CD14-positive monocyte (primary cell): ENCODE data around the gene NPTX1. TPM values are rescaled to one million over a fixed set of nuclear protein-coding genes. Genes with fewer than 3 reads are reported as not detected.

Experiments
- DNase-seq, 3 donors: peaks; one replicate each; pipeline ENCODE4 v3.0.0-alpha.2; 2011 to 2022
- H2AFZ ChIP-seq: 2 replicates; pipeline ENCODE4 v1.6.0; 2012; ENCODE audit warnings: mild to moderate bottlenecking, low read depth, low read length, inconsistent platforms; ENCODE audit not compliant: insufficient read depth, poor library complexity, severe bottlenecking
- H3K27ac ChIP-seq, 2 donors: 1 replicate in 1 of 2; 2 replicates in 1 of 2; pipeline ENCODE4 v1.5.1; 2012 to 2013; ENCODE audit warnings: low read length in 2 of 2, control low read depth in 1 of 2, inconsistent platforms in 1 of 2, low read depth in 1 of 2, mild to moderate bottlenecking in 1 of 2
- H3K27me3 ChIP-seq, 2 donors: one replicate each; pipeline versions ENCODE4 v1.6.0 to v1.6.1; 2011 to 2013; ENCODE audit warnings: low read length in 2 of 2; ENCODE audit not compliant: control insufficient read depth in 2 of 2, insufficient read depth in 2 of 2
- H3K36me3 ChIP-seq, 2 donors: replicated peaks in 1 of 2; 1 replicate in 1 of 2; 2 replicates in 1 of 2; pipeline versions ENCODE4 v1.5.1 to v1.6.1; 2012 to 2013; ENCODE audit warnings: low read length in 2 of 2, control low read depth in 1 of 2, inconsistent platforms in 1 of 2, mild to moderate bottlenecking in 1 of 2; ENCODE audit not compliant: insufficient read depth in 2 of 2, control insufficient read depth in 1 of 2
- H3K4me1 ChIP-seq, 2 donors: 1 replicate in 1 of 2; 2 replicates in 1 of 2; pipeline versions ENCODE4 v1.5.1 to v1.6.1; 2012 to 2013; ENCODE audit warnings: low read length in 2 of 2, control low read depth in 1 of 2, inconsistent platforms in 1 of 2, mild to moderate bottlenecking in 1 of 2, moderate library complexity in 1 of 2; ENCODE audit not compliant: insufficient read depth in 2 of 2, control insufficient read depth in 1 of 2
- H3K4me2 ChIP-seq: replicated peaks from 2 replicates; pipeline ENCODE3; 2012; ENCODE audit warnings: low read length, moderate library complexity, mild to moderate bottlenecking; ENCODE audit not compliant: poor library complexity, severe bottlenecking; ENCODE audit errors: extremely low read depth
- H3K4me3 ChIP-seq, 3 experiments: fragments of 200-600 bp in 1 of 3; sonication (generic) in 1 of 3; replicated peaks in 1 of 3; 1 replicate in 2 of 3; 2 replicates in 1 of 3; pipeline ENCODE4 v1.5.1; 2011 to 2013; ENCODE audit warnings: low read length in 3 of 3, mild to moderate bottlenecking in 3 of 3, control low read depth in 2 of 3, low read depth in 2 of 3, inconsistent platforms in 1 of 3, moderate library complexity in 1 of 3
- H3K79me2 ChIP-seq: 2 replicates; pipeline ENCODE4 v1.6.0; 2012; ENCODE audit warnings: mild to moderate bottlenecking, control low read depth, inconsistent platforms, low read length, moderate library complexity; ENCODE audit not compliant: insufficient read depth
- H3K9ac ChIP-seq: 2 replicates; pipeline ENCODE4 v1.6.0; 2017; ENCODE audit warnings: low read length, mild to moderate bottlenecking; ENCODE audit not compliant: insufficient read depth, poor library complexity, severe bottlenecking
- H3K9me3 ChIP-seq, 2 donors: replicated peaks in 1 of 2; 1 replicate in 1 of 2; 2 replicates in 1 of 2; pipeline versions ENCODE4 v1.5.1 to v1.6.1; 2012 to 2013; ENCODE audit warnings: low read length in 2 of 2, control low read depth in 1 of 2; ENCODE audit not compliant: control insufficient read depth in 1 of 2, insufficient read depth in 1 of 2
- H4K20me1 ChIP-seq: 2 replicates; pipeline ENCODE4 v1.6.0; 2012; ENCODE audit warnings: mild to moderate bottlenecking, low read length, control low read depth, moderate library complexity; ENCODE audit not compliant: insufficient read depth
- H3K27ac Mint-ChIP-seq, 7 donors: one replicate each; pipeline ENCODE4 v1.8.0; 2020; ENCODE audit warnings: mild to moderate bottlenecking in 7 of 7, mixed read lengths in 7 of 7, moderate library complexity in 6 of 7, inconsistent platforms in 2 of 7
- H3K27me3 Mint-ChIP-seq, 3 donors: one replicate each; pipeline ENCODE4 v1.8.0; 2021 to 2022; ENCODE audit warnings: low read depth in 3 of 3, mild to moderate bottlenecking in 3 of 3, mixed read lengths in 3 of 3, moderate library complexity in 3 of 3, inconsistent platforms in 1 of 3
- H3K36me3 Mint-ChIP-seq, 2 donors: one replicate each; pipeline ENCODE4 v1.8.0; 2020; ENCODE audit warnings: mixed read lengths in 2 of 2, inconsistent platforms in 1 of 2, mild to moderate bottlenecking in 1 of 2
- H3K4me1 Mint-ChIP-seq: one replicate; pipeline ENCODE4 v1.8.0; 2020; ENCODE audit warnings: mild to moderate bottlenecking, mixed read lengths
- H3K4me3 Mint-ChIP-seq, 2 donors: one replicate each; pipeline ENCODE4 v1.8.0; 2020; ENCODE audit warnings: mild to moderate bottlenecking in 2 of 2, mixed read lengths in 2 of 2, moderate library complexity in 1 of 2
- H3K9me3 Mint-ChIP-seq, 7 donors: one replicate each; pipeline ENCODE4 v1.8.0; 2020 to 2022; ENCODE audit warnings: mixed read lengths in 7 of 7, mild to moderate bottlenecking in 6 of 7, moderate library complexity in 6 of 7, inconsistent platforms in 2 of 7
- WGBS: methylation state at CpG from one replicate; pipeline ENCODE4 v1.1.5; 2013; ENCODE audit warnings: missing lambda C conversion rate; ENCODE audit not compliant: insufficient coverage; 5-methylcytosine and 5-hydroxymethylcytosine counted together
- intact Hi-C, 2 donors: fragments of 100-400 bp; cut with micrococcal nuclease; formaldehyde crosslinking; loops; one replicate each; pipeline versions ENCODE4 v1.15.0 to v1.15.1; 2023
- polyA plus RNA-seq, 3 donors: library from polyadenylated mRNA; depleted of rRNA in 1 of 3; unstranded in 2 of 3; stranded (reverse) in 1 of 3; fragments of 300-500 nt in 2 of 3; fragments of >200 nt in 1 of 3; fragmentation: Illumina TruSeq in 2 of 3; gene quantifications; 1 replicate in 2 of 3; 2 replicates in 1 of 3; pipeline ENCODE4 v1.2.3, GENCODE V29; 2012 to 2021
- TF ChIP-seq, protein P1 (sequence below): fragments of 200-600 bp; IDR thresholded peaks from one replicate; pipeline ENCODE4 v1.8.0; 2022; ENCODE audit warnings: antibody characterized with exemption, mild to moderate bottlenecking

The NPTX1 gene
- polyA plus RNA-seq, 3 donors: not detected

DNA sequence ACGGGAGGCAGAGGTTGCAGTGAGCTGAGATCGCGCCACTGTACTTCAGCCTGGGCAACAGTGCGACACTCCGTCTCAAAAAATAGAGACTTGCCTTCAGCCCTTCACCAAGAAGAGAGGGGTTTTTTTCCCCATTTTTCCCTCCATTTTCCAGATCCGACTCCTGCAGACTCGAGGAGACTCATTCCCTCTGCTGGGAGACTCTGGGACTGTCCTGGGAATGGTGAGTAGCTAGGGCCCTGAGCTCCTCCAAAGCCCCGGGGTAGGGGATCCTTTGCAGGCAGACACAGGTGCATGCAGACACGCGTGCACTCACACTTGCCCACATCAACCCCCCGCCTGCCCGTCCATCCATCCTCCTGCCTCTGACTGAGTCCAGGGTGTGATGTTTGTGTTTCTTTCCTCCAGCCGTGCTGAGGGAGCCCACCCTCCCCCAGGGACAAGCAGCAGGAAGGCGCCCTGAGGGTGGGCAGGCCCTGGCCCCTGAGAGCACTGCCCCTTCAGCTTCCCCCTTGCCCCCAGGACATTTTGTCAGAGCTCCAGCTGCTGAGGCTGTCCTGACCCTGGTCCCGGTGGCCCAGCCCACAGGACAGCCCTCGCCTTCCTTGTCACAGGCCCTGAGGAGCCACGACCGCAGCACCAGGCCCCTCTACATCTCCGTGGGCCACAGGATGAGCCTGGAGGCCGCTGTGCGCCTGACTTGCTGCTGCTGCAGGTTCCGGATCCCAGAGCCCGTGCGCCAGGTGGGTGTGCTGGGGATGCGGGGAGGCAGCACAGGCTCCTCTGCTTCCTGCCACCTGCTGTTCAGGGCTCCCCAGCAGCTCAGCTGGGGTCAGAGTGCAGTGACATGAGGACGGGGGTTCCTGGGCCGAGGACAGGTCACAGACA lies 51.3 kb downstream of the NPTX1 start:
- TF ChIP-seq, protein P1, sequence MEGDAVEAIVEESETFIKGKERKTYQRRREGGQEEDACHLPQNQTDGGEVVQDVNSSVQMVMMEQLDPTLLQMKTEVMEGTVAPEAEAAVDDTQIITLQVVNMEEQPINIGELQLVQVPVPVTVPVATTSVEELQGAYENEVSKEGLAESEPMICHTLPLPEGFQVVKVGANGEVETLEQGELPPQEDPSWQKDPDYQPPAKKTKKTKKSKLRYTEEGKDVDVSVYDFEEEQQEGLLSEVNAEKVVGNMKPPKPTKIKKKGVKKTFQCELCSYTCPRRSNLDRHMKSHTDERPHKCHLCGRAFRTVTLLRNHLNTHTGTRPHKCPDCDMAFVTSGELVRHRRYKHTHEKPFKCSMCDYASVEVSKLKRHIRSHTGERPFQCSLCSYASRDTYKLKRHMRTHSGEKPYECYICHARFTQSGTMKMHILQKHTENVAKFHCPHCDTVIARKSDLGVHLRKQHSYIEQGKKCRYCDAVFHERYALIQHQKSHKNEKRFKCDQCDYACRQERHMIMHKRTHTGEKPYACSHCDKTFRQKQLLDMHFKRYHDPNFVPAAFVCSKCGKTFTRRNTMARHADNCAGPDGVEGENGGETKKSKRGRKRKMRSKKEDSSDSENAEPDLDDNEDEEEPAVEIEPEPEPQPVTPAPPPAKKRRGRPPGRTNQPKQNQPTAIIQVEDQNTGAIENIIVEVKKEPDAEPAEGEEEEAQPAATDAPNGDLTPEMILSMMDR: no peak
- WGBS: 83% methylated on average over 14 of the region's 27 CpGs
- intact Hi-C loops: loop anchor here (5.0 to 10.0 kb wide), 3 partner anchors 152 to 680 kb away; no protein-coding TSS in a partner anchor
- H3K36me3 Mint-ChIP-seq: no peaks in the 10 kb centered on the region
- no peak overlapping the region for H3K27ac Mint-ChIP-seq
- H3K4me1 ChIP-seq: no peaks in the 10 kb centered on the region
- H3K9me3 ChIP-seq: no peaks in the 10 kb centered on the region
- H3K27me3 Mint-ChIP-seq: peaks cover 5 to 8% (median 6%) of the 10 kb centered on the region in 3 donors
- H4K20me1 ChIP-seq: peaks cover 3% of the 10 kb centered on the region
- no peak overlapping the region for H2AFZ ChIP-seq
- H3K9me3 Mint-ChIP-seq: no peaks in the 10 kb centered on the region
- H3K4me3 Mint-ChIP-seq: no peak overlapping the region
- H3K27me3 ChIP-seq: no peaks in the 10 kb centered on the region
- no peak overlapping the region for H3K4me3 ChIP-seq
- H3K36me3 ChIP-seq: no peaks in the 10 kb centered on the region
- no peaks in the 10 kb centered on the region for H3K79me2 ChIP-seq
- no peak overlapping the region for H3K27ac ChIP-seq
- no peak overlapping the region for H3K4me2 ChIP-seq
- peaks cover 2% of the 10 kb centered on the region for H3K4me1 Mint-ChIP-seq
- H3K9ac ChIP-seq: no peak overlapping the region
- no peak for DNase-seq

DNA sequence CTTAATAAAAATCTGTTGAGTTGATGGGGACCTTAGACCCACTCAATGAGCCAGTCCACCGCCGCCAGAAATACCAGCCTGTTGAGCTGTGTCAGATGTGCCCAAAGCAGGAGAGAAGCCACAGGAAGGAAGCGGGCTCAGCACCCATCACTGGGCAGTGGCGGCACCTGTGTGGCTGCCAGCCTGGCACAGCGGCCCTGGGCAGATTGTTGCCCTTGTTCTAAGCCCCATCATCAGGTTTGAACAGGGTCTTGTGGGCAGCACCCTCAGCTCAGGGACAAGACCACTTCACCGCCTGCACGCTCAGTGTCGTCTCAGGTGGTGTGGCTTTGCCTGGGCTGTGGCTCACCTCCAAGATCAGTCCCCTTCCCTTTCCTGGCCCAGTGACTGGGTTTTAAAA lies 52.1 kb downstream of the NPTX1 start:
- peaks cover 3 to 4% of the 10 kb centered on the region in 2 donors for H3K36me3 Mint-ChIP-seq
- intact Hi-C loops: loop anchor here (10.0 kb wide), 1 partner anchor 681 kb away; no protein-coding TSS in a partner anchor
- H3K4me1 ChIP-seq: no peaks in the 10 kb centered on the region
- H3K27ac ChIP-seq: no peak overlapping the region
- no peak overlapping the region for H3K4me3 ChIP-seq
- WGBS: 39% methylated on average over 8 of the region's 8 CpGs
- no peaks in the 10 kb centered on the region for H3K9me3 Mint-ChIP-seq
- TF ChIP-seq, protein P1: no peak
- no peaks in the 10 kb centered on the region for H3K27me3 ChIP-seq
- H3K4me1 Mint-ChIP-seq: peaks cover 2% of the 10 kb centered on the region
- no peaks in the 10 kb centered on the region for H3K79me2 ChIP-seq
- H4K20me1 ChIP-seq: peaks cover 3% of the 10 kb centered on the region
- H3K4me2 ChIP-seq: no peak overlapping the region
- peak overlapping the region; percentile 8 for H3K9ac ChIP-seq
- H2AFZ ChIP-seq: no peak overlapping the region
- peak overlapping the region in 1 of 7 donors; percentile 58 for H3K27ac Mint-ChIP-seq
- DNase-seq: no peak
- no peak overlapping the region for H3K4me3 Mint-ChIP-seq
- peaks cover 0 to 4% of the 10 kb centered on the region in 2 donors for H3K36me3 ChIP-seq
- H3K9me3 ChIP-seq: no peaks in the 10 kb centered on the region
- peaks cover 5 to 8% (median 8%) of the 10 kb centered on the region in 3 donors for H3K27me3 Mint-ChIP-seq
